ENCODE results near the gene ITPK1. TPM values are rescaled to one million over a fixed set of nuclear protein-coding genes. Genes with fewer than 3 reads are reported as not detected.
"Not testable (repeated sequence)": the region's sequence is repeated elsewhere in the genome, so short reads cannot be mapped to it uniquely, and the experiment has no call there.

Gene ITPK1
- total RNA-seq, 1 experiment from 2014 or later, result 183 TPM

- no peak for DNase-seq (ENCODE audit: extremely low read depth, low read depth)
These were observed 9.1 kb downstream of the ITPK1 start for GRCh38 chr14:93106541-93107156.

GRCh38 chr14:93105856-93106255 lies 9.9 kb downstream of the ITPK1 start:
- not testable (repeated sequence) for DNase-seq (ENCODE audit: extremely low read depth, low read depth)

- DNase-seq (ENCODE audit: extremely low read depth, low read depth), result no peak
These were observed 10.4 kb downstream of the ITPK1 start for GRCh38 chr14:93105362-93105761.

- no peak for DNase-seq (ENCODE audit: extremely low read depth, low read depth)
These were observed 10.8 kb downstream of the ITPK1 start for GRCh38 chr14:93104961-93105360.

GRCh38 chr14:93103392-93104080 lies 12.2 kb downstream of the ITPK1 start:
- DNase-seq (ENCODE audit: extremely low read depth, low read depth), result no peak

GRCh38 chr14:93102141-93102540 lies 13.6 kb downstream of the ITPK1 start:
- DNase-seq (ENCODE audit: extremely low read depth, low read depth), result no peak

- DNase-seq (ENCODE audit: extremely low read depth, low read depth), result no peak
These were observed 14.5 kb downstream of the ITPK1 start for GRCh38 chr14:93101181-93101580.

- no peak for DNase-seq (ENCODE audit: extremely low read depth, low read depth)
These were observed 15.2 kb downstream of the ITPK1 start for GRCh38 chr14:93100570-93100969.

GRCh38 chr14:93100100-93100499 lies 15.6 kb downstream of the ITPK1 start:
- no peak for DNase-seq (ENCODE audit: extremely low read depth, low read depth)

- no peak for DNase-seq (ENCODE audit: extremely low read depth, low read depth)
These were observed 16.1 kb downstream of the ITPK1 start for GRCh38 chr14:93099643-93100042.

GRCh38 chr14:93099196-93099595 lies 16.5 kb downstream of the ITPK1 start:
- no peak for DNase-seq (ENCODE audit: extremely low read depth, low read depth)

- no peak for DNase-seq (ENCODE audit: extremely low read depth, low read depth)
These were observed 18.9 kb downstream of the ITPK1 start for GRCh38 chr14:93096691-93097322.

GRCh38 chr14:93095742-93096510 lies 19.8 kb downstream of the ITPK1 start:
- DNase-seq (ENCODE audit: extremely low read depth, low read depth), result no peak

- DNase-seq (ENCODE audit: extremely low read depth, low read depth), result no peak
These were observed 21.4 kb downstream of the ITPK1 start for GRCh38 chr14:93094121-93094918.

- DNase-seq (ENCODE audit: extremely low read depth, low read depth), result no peak
These were observed 22.8 kb downstream of the ITPK1 start for GRCh38 chr14:93092606-93093556.

- no peak for DNase-seq (ENCODE audit: extremely low read depth, low read depth)
These were observed 24.1 kb downstream of the ITPK1 start for GRCh38 chr14:93091666-93092065.

- no peak for DNase-seq (ENCODE audit: extremely low read depth, low read depth)
These were observed 24.7 kb downstream of the ITPK1 start for GRCh38 chr14:93090826-93091555.

- no peak for DNase-seq (ENCODE audit: extremely low read depth, low read depth)
These were observed 26.0 kb downstream of the ITPK1 start for GRCh38 chr14:93089521-93090269.
